GM19397 (cell line): ENCODE data around the gene NUAK1.
"Not testable (repeated sequence)": the region's sequence is repeated elsewhere in the genome, so short reads cannot be mapped to it uniquely, and the experiment has no call there.

Experiments used
- ATAC-seq: cut with Tn5 transposase; IDR thresholded peaks from one replicate; pipeline ENCODE4 v1.9.1; 2021; ENCODE audit warnings: mild to moderate bottlenecking, moderate library complexity; ENCODE audit not compliant: unreplicated experiment

NUAK1 gene

GRCh38 chr12:106037524-106038298 lies 101.0 kb downstream of the NUAK1 start:
- no peak for ATAC-seq

- ATAC-seq = no peak
Measured at GRCh38 chr12:106035421-106035820, 103.3 kb downstream of the NUAK1 start.

GRCh38 chr12:106034316-106034715 lies 104.4 kb downstream of the NUAK1 start:
- ATAC-seq = no peak

GRCh38 chr12:106033161-106033675 lies 105.5 kb downstream of the NUAK1 start:
- no peak for ATAC-seq

GRCh38 chr12:106032623-106032925 lies 106.2 kb downstream of the NUAK1 start:
- no peak for ATAC-seq

- no peak for ATAC-seq
Measured at GRCh38 chr12:106031761-106032622, 106.8 kb downstream of the NUAK1 start.

- no peak for ATAC-seq
Measured at GRCh38 chr12:106030210-106031071, 108.3 kb downstream of the NUAK1 start.

GRCh38 chr12:106029532-106029931 lies 109.2 kb downstream of the NUAK1 start:
- no peak for ATAC-seq

- ATAC-seq = no peak
Measured at GRCh38 chr12:106027911-106028310, 110.8 kb downstream of the NUAK1 start.

GRCh38 chr12:106027286-106027685 lies 111.5 kb downstream of the NUAK1 start:
- no peak for ATAC-seq

- ATAC-seq = no peak
Measured at GRCh38 chr12:106025129-106025528, 113.6 kb downstream of the NUAK1 start.

- ATAC-seq = no peak
Measured at GRCh38 chr12:106023039-106023438, 115.7 kb downstream of the NUAK1 start.

- no peak for ATAC-seq
Measured at GRCh38 chr12:106022568-106023012, 116.2 kb downstream of the NUAK1 start.

- ATAC-seq = no peak
Measured at GRCh38 chr12:106021516-106021915, 117.2 kb downstream of the NUAK1 start.

- no peak for ATAC-seq
Measured at GRCh38 chr12:106020736-106021135, 118.0 kb downstream of the NUAK1 start.

GRCh38 chr12:106019144-106019543 lies 119.6 kb downstream of the NUAK1 start:
- ATAC-seq = no peak

- no peak for ATAC-seq
Measured at GRCh38 chr12:106018286-106018685, 120.5 kb downstream of the NUAK1 start.

GRCh38 chr12:106016601-106017278 lies 122.0 kb downstream of the NUAK1 start:
- ATAC-seq = not testable (repeated sequence)

GRCh38 chr12:106015646-106016045 lies 123.1 kb downstream of the NUAK1 start:
- ATAC-seq = no peak

- no peak for ATAC-seq
Measured at GRCh38 chr12:106013941-106014340, 124.8 kb downstream of the NUAK1 start.
